Measurements from ENCODE around the gene BPIFB3.

DNA sequence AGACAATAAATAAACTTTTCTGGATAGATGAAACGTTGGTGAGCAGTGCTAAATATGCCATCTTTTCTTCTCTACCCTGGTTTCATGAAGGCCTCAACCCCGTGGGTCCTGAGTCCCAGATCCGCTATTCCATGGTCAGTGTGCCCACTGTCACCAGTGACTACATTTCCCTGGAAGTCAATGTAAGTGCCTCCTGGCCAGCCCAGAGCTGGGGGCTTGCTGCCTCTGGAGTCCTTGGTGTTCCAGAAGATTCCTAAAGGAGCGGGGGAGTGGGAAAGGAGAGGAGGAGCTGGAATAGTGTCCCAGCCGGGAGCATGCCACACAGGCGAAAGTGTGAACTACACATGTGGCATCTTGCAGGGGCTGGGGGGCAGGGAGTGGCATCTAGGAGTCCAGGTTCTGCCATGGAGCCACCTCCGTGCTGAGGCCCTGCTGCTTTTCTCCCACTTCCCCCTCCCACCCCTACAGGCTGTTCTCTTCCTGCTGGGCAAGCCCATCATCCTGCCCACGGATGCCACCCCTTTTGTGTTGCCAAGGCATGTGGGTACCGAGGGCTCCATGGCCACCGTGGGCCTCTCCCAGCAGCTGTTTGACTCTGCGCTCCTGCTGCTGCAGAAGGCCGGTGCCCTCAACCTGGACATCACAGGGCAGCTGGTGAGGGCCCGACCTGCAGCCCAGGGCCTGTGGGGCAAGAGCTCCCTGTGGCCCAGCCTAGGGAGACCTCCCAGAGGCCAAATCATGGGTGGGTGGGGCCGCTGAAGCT, 35.4 kb upstream of the BPIFB3 start:
- TF ChIP-seq, protein P1, sequence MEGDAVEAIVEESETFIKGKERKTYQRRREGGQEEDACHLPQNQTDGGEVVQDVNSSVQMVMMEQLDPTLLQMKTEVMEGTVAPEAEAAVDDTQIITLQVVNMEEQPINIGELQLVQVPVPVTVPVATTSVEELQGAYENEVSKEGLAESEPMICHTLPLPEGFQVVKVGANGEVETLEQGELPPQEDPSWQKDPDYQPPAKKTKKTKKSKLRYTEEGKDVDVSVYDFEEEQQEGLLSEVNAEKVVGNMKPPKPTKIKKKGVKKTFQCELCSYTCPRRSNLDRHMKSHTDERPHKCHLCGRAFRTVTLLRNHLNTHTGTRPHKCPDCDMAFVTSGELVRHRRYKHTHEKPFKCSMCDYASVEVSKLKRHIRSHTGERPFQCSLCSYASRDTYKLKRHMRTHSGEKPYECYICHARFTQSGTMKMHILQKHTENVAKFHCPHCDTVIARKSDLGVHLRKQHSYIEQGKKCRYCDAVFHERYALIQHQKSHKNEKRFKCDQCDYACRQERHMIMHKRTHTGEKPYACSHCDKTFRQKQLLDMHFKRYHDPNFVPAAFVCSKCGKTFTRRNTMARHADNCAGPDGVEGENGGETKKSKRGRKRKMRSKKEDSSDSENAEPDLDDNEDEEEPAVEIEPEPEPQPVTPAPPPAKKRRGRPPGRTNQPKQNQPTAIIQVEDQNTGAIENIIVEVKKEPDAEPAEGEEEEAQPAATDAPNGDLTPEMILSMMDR (conservative IDR thresholded peaks at IDR 0.05; ENCODE audit: low read depth, low read length) = no peak
- TF ChIP-seq POLR2A (IDR thresholded peaks at IDR 0.05; ENCODE audit: low read depth, low read length) (no peak), MAFK (IDR thresholded peaks at IDR 0.05; ENCODE audit: low read depth, low read length) (no peak), RAD21 (IDR thresholded peaks at IDR 0.05; ENCODE audit: low read length) (no peak), CEBPB (IDR thresholded peaks at IDR 0.05; ENCODE audit: low read depth, low read length) (no peak)

Data from IMR-90 (cell line).